HCT116 (cell line): ENCODE data around the gene PI16.

Experiments used
- CEBPB ChIP-seq: IDR thresholded peaks from 2 replicates; pipeline ENCODE4 v1.6.1; 2012; ENCODE audit warnings: low read depth
- EZH2 ChIP-seq: fragments of 200-600 bp; sonication (generic); IDR thresholded peaks from 2 replicates; pipeline ENCODE4 v1.6.1; 2017; ENCODE audit warnings: antibody characterized with exemption, mixed run types
- EZH2phosphoT487 ChIP-seq: fragments of 200-600 bp; IDR thresholded peaks from 2 replicates; pipeline ENCODE4 v1.6.1; 2018; ENCODE audit warnings: antibody characterized with exemption, borderline replicate concordance
- JUND ChIP-seq: IDR thresholded peaks from 2 replicates; pipeline ENCODE4 v1.6.1; 2012
- POLR2A ChIP-seq: IDR thresholded peaks from 2 replicates; pipeline ENCODE4 v1.7.0; 2011; ENCODE audit warnings: borderline replicate concordance; ENCODE audit not compliant: insufficient read depth, insufficient read length; ENCODE audit errors: extremely low read depth
- POLR2AphosphoS5 ChIP-seq: IDR thresholded peaks from 2 replicates; pipeline ENCODE4 v1.6.1; 2011; ENCODE audit warnings: mild to moderate bottlenecking, low read depth, low read length, moderate library complexity
- ZNF274 ChIP-seq: fragments of 200-500 bp; sonication (Bioruptor generic); IDR thresholded peaks from 2 replicates; pipeline ENCODE4 v1.6.1; 2014; ENCODE audit warnings: mild to moderate bottlenecking, low read depth, low read length, inconsistent platforms
- TF ChIP-seq, protein P1 (sequence below), 3 experiments: fragments of 200-600 bp in 1 of 3; sonication (generic) in 1 of 3; IDR thresholded peaks in 2 of 3; conservative IDR thresholded peaks in 1 of 3; 2 replicates each; pipeline ENCODE4 v1.5.1; 2012 to 2017; ENCODE audit warnings: low read depth in 2 of 3, low read length in 2 of 3, antibody characterized with exemption in 1 of 3, borderline replicate concordance in 1 of 3, control low read depth in 1 of 3, mild to moderate bottlenecking in 1 of 3, mixed read lengths in 1 of 3, mixed run types in 1 of 3, moderate library complexity in 1 of 3; ENCODE audit not compliant: insufficient read depth in 1 of 3
- TF ChIP-seq, protein P2 (sequence below): IDR thresholded peaks from 2 replicates; pipeline ENCODE4 v1.6.1; 2011; ENCODE audit warnings: mild to moderate bottlenecking, low read length, moderate library complexity; ENCODE audit not compliant: insufficient replicate concordance; ENCODE audit errors: extremely low read depth
- TF ChIP-seq, protein P3 (sequence below): IDR thresholded peaks from 2 replicates; pipeline ENCODE4 v1.6.1; 2012; ENCODE audit warnings: low read depth
- TF ChIP-seq, protein P4 (sequence below): IDR thresholded peaks from 2 replicates; pipeline ENCODE4 v1.6.1; 2012

DNA sequence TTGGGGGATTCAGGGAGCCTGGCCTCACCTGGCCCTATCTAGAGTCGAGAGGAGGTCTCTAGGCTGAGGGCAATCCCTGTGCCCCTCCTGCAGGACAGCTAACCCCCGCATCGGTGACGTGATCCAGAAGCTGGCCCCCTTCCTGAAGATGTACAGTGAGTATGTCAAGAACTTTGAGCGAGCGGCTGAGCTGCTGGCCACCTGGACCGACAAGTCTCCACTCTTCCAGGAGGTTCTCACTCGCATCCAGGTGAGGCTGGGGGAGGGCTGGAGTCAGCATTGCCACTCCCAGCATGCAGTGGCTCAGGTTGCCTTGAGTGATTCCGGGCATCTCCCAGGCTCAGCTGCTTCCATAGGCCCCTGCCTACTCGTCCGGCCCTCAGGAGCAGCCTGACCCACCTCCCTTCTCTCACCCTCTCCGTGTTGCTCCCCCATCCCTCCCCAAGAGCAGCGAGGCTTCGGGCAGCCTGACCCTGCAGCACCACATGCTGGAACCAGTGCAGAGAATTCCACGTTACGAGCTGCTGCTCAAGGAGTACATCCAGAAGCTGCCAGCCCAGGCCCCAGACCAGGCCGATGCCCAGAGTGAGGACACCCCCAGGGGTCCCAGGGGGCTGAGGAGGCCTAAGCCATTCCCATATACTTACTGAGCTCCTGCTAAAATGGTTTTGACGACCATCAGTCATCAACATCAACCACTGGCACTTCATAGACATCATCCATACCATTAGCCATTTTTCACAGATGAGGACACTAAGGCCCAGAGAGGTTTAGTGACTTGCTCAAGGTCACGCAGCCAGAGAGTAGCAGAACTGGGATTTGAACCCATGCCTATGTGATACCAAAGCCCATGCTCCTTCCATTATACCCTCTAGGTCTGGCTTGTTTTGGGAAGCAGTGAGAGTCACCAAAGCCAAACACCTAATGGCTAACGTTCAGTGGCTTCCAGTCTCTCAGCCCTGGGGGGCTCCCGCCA lies 59.3 kb downstream of the PI16 start:
- TF ChIP-seq, protein P1, sequence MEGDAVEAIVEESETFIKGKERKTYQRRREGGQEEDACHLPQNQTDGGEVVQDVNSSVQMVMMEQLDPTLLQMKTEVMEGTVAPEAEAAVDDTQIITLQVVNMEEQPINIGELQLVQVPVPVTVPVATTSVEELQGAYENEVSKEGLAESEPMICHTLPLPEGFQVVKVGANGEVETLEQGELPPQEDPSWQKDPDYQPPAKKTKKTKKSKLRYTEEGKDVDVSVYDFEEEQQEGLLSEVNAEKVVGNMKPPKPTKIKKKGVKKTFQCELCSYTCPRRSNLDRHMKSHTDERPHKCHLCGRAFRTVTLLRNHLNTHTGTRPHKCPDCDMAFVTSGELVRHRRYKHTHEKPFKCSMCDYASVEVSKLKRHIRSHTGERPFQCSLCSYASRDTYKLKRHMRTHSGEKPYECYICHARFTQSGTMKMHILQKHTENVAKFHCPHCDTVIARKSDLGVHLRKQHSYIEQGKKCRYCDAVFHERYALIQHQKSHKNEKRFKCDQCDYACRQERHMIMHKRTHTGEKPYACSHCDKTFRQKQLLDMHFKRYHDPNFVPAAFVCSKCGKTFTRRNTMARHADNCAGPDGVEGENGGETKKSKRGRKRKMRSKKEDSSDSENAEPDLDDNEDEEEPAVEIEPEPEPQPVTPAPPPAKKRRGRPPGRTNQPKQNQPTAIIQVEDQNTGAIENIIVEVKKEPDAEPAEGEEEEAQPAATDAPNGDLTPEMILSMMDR (IDR thresholded peaks at IDR 0.05 in 2 of 3, conservative IDR thresholded peaks at IDR 0.05 in 1 of 3; ENCODE audit: borderline replicate concordance in 1 of 3, insufficient read depth in 1 of 3, low read depth in 2 of 3, low read length in 2 of 3), result no peak
- TF ChIP-seq POLR2A (no peak), EZH2 (no peak), JUND (no peak), ZNF274 (no peak), POLR2AphosphoS5 (no peak), EZH2phosphoT487 (no peak), CEBPB (no peak)
- TF ChIP-seq, protein P2, sequence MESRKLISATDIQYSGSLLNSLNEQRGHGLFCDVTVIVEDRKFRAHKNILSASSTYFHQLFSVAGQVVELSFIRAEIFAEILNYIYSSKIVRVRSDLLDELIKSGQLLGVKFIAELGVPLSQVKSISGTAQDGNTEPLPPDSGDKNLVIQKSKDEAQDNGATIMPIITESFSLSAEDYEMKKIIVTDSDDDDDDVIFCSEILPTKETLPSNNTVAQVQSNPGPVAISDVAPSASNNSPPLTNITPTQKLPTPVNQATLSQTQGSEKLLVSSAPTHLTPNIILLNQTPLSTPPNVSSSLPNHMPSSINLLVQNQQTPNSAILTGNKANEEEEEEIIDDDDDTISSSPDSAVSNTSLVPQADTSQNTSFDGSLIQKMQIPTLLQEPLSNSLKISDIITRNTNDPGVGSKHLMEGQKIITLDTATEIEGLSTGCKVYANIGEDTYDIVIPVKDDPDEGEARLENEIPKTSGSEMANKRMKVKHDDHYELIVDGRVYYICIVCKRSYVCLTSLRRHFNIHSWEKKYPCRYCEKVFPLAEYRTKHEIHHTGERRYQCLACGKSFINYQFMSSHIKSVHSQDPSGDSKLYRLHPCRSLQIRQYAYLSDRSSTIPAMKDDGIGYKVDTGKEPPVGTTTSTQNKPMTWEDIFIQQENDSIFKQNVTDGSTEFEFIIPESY, result no peak
- TF ChIP-seq, protein P3, sequence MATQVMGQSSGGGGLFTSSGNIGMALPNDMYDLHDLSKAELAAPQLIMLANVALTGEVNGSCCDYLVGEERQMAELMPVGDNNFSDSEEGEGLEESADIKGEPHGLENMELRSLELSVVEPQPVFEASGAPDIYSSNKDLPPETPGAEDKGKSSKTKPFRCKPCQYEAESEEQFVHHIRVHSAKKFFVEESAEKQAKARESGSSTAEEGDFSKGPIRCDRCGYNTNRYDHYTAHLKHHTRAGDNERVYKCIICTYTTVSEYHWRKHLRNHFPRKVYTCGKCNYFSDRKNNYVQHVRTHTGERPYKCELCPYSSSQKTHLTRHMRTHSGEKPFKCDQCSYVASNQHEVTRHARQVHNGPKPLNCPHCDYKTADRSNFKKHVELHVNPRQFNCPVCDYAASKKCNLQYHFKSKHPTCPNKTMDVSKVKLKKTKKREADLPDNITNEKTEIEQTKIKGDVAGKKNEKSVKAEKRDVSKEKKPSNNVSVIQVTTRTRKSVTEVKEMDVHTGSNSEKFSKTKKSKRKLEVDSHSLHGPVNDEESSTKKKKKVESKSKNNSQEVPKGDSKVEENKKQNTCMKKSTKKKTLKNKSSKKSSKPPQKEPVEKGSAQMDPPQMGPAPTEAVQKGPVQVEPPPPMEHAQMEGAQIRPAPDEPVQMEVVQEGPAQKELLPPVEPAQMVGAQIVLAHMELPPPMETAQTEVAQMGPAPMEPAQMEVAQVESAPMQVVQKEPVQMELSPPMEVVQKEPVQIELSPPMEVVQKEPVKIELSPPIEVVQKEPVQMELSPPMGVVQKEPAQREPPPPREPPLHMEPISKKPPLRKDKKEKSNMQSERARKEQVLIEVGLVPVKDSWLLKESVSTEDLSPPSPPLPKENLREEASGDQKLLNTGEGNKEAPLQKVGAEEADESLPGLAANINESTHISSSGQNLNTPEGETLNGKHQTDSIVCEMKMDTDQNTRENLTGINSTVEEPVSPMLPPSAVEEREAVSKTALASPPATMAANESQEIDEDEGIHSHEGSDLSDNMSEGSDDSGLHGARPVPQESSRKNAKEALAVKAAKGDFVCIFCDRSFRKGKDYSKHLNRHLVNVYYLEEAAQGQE, result no peak
- TF ChIP-seq, protein P4, sequence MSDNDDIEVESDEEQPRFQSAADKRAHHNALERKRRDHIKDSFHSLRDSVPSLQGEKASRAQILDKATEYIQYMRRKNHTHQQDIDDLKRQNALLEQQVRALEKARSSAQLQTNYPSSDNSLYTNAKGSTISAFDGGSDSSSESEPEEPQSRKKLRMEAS, result no peak
